Gastroesophageal sphincter (tissue), 3 donors: Measurements from ENCODE around the gene RASIP1.

Source experiments
- CTCF ChIP-seq, 4 experiments: fragments of 200-600 bp in 2 of 4; fragments of 450-650 bp in 2 of 4; sonication (generic) in 1 of 4; IDR thresholded peaks; one replicate each; pipeline ENCODE4 v1.5.1; 2017 to 2019; ENCODE audit warnings: antibody characterized with exemption in 4 of 4, mild to moderate bottlenecking in 2 of 4, moderate library complexity in 2 of 4
- EP300 ChIP-seq: sonication (generic); formaldehyde crosslinking; IDR thresholded peaks from one replicate; pipeline ENCODE4 v1.6.1; 2017; ENCODE audit warnings: antibody characterized with exemption, mild to moderate bottlenecking
- POLR2A ChIP-seq, 2 donors: fragments of 450-650 bp; IDR thresholded peaks; one replicate each; pipeline ENCODE4 v1.6.1; 2017; ENCODE audit warnings: antibody characterized with exemption in 2 of 2, mild to moderate bottlenecking in 2 of 2, moderate library complexity in 1 of 2
- POLR2AphosphoS5 ChIP-seq: sonication (generic); formaldehyde crosslinking; IDR thresholded peaks from one replicate; pipeline ENCODE4 v1.6.1; 2017; ENCODE audit warnings: antibody characterized with exemption

GRCh38 chr19:48676487-48676886 is 63.9 kb downstream of the RASIP1 start:
- no peak for TF ChIP-seq POLR2AphosphoS5
- TF ChIP-seq CTCF (IDR thresholded peaks at IDR 0.05) = no peak
- no peak for TF ChIP-seq POLR2A (IDR thresholded peaks at IDR 0.05)
- no peak for TF ChIP-seq EP300
